ENCODE measurements around the gene WNT11.

The WNT11 gene

DNA sequence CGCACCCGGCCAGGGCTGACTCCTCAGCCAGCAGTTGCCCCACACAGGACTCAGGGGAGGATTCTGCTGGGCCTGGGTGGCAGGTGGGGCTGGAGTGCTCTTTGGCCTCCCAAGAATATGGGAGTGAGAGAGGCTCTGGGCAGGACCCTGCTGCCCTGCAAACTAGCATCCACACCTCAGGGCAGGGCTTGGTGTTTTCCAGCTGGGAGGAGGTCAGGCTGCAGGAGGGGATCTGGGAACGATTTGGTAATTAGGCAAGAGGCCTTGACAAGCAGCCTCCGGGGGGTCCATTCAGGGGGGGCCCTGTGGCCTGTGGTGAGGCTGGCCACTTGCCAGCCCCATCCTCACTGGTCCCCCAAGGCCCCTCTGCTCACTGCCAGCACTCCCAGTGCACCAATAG, 35.8 kb downstream of the WNT11 start:
- DNase-seq, result no peak

DNA sequence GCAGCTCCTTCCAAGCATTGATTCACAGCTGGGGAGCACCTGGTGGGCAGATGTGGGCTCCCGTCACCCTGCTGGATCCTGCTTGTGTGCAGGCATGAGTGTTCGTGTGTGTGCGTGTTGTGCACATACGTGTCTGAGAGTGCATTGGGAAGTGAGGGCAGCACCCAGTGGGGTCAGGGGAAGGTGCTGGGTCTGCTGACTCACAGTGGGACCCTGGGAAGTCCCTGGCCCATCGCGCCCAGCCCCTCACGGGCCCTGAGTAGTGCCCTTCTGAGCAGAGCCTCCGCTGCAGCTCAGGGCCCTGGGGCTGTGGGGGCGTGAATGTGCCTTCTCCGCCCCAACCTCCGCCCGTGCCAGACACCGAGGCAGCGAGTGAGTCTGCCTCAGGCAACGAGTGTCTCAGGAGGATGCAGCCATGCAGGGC, 36.8 kb downstream of the WNT11 start:
- DNase-seq, result no peak

GRCh38 chr11:76167590-76167989, 38.7 kb downstream of the WNT11 start:
- no peak for DNase-seq

GRCh38 chr11:76166314-76166713, 40.0 kb downstream of the WNT11 start:
- DNase-seq, result no peak

GRCh38 chr11:76164861-76165751, 41.2 kb downstream of the WNT11 start:
- DNase-seq, result no peak

DNA sequence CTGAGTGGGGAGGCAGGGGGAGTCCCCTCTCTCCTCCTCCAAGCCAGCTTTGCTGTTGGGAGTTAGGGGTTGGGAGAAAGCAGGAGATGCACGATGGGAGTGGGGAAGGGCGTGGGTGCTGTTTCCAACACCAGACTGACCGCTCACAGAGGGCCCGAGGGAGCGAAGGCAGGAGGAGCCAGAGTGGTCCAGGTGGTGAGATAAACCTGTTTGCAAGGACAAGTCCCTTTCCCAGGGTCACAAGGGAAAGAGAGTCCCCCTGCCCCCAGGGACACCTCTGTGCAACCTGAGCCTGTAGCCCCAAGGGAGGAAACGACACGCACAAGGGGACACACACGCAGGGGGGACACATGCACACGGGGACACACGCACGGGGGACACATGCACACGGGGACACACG, 42.2 kb downstream of the WNT11 start:
- no peak for DNase-seq

DNA sequence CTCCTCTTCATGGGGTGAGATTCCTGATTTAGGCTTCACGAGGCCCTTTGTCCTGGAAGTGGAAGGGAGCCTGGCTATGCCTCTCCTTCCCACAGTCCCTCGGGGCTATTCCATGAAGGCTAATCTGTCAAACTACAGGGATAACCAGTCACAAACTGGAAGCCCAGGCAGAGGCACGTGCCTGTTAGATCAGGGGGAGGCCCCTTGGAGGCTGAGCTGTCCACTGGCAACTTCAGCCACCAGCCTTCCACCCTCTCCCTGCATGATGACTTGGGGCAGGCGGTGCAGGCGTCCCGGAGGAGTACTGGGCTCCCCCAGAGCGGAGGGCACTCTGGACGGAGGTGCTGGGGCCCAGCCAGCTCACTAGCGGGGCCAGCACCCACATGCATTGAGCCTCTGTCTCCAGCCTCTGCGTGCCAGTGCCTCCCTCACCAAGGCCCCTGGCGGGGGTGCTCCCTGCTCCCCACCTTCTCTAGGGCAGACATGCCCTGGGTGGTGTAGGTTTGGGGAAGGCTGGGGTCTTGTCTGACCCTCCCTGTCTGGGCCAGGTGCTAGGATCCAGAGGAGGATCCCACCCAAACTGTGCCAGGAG, 42.9 kb downstream of the WNT11 start:
- no peak for DNase-seq

GRCh38 chr11:76162336-76163288, 43.7 kb downstream of the WNT11 start:
- DNase-seq, result no peak

- DNase-seq, result no peak
These were observed 44.9 kb downstream of the WNT11 start for GRCh38 chr11:76161261-76161961.

DNA sequence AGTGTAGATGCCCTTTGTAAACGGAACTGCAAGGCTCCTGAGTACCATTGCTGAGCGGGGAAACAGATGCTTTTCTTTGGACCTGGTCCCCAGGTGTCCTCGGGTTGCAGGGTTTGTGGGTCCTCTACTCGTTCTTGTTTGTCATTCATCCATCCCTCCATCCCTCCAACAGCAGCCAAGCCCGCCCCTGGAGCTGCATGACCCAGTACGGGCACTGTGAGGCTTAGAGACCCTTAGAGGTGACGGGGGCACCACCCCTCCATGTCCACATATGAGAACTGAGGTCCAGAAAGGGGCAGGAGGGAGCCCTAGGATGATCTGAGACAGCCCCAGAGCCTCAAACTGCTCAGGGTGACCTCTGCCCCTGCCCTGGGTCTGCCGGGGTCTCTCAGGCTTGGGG, 45.4 kb downstream of the WNT11 start:
- no peak for DNase-seq

- peak; percentile 86 for DNase-seq
These were observed 46.2 kb downstream of the WNT11 start for GRCh38 chr11:76159983-76160661.

GRCh38 chr11:76159303-76159937, 46.9 kb downstream of the WNT11 start:
- no peak for DNase-seq

GRCh38 chr11:76158394-76159302, 47.7 kb downstream of the WNT11 start:
- no peak for DNase-seq

DNA sequence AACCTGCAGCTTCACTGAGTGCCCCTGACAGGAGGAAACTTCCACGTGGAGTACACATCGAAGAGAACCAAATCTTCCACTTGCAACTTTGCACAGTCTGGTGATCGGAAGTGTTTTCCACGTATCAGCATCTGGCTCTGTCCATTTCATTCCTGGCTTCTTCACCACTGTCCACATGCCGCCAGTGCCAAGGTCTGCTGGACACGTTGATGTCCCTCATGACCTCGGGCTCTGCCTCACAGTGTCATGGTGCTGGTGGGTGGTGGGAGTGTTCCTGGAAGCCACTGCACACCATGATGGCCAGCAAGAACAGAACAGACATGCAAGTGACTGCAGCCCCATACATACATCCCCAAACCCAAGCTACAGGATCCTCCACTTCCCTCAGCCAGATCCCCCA, 48.4 kb downstream of the WNT11 start:
- no peak for DNase-seq

- DNase-seq, result no peak
These were observed 49.3 kb downstream of the WNT11 start for GRCh38 chr11:76156971-76157427.

DNA sequence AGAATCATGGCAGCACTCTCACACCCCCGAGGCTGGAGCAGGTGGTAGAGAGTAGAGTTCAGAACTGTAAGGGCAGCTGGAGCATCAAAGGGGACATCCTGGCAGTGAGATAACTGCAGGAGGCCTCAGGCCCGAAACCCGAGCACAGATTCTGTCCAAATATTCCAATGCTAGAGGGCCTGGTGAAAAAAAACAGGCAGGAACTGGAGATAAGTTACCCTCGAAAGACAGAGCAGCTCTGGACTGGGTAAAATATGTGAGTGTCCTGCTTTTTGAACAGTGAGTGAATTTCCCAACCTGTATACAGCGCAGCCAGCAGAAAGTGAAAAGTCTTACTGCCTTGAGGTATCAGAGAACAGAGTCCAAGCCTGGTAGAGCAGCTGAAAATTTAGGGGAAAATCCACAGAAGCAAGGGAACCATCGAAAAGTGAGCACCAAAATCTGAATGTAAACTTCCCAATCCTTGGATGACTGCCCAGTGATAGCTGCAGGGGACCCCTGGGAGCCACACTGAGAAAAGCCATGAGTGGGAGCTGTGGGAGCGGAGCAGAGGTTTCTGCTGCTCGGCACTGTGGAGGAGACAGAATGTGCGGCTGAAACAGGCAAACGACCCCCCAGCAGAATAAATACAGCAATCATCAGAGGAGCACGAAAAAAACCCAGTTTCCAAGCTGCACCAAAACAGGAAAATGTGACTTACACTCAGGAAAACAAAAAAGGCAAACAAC, 50.6 kb downstream of the WNT11 start:
- no peak for DNase-seq

DNA sequence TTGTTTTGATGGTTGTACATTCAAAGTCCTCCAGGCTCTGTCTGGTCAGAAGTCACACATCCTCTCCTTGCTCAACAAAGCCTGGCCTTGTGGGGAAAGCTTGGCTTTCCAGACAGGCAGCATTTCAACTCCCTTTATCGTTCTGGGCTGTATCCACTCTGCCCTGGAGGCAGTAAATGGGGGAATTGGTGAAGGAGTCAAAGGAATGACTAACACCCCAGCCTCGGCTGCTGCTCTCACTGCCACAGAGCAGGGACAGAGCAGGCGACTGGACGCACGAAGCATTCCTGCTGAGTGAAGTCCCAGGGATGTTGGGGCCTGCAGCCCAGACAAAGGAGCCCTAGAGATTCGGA, 52.8 kb downstream of the WNT11 start:
- DNase-seq, result no peak

DNA sequence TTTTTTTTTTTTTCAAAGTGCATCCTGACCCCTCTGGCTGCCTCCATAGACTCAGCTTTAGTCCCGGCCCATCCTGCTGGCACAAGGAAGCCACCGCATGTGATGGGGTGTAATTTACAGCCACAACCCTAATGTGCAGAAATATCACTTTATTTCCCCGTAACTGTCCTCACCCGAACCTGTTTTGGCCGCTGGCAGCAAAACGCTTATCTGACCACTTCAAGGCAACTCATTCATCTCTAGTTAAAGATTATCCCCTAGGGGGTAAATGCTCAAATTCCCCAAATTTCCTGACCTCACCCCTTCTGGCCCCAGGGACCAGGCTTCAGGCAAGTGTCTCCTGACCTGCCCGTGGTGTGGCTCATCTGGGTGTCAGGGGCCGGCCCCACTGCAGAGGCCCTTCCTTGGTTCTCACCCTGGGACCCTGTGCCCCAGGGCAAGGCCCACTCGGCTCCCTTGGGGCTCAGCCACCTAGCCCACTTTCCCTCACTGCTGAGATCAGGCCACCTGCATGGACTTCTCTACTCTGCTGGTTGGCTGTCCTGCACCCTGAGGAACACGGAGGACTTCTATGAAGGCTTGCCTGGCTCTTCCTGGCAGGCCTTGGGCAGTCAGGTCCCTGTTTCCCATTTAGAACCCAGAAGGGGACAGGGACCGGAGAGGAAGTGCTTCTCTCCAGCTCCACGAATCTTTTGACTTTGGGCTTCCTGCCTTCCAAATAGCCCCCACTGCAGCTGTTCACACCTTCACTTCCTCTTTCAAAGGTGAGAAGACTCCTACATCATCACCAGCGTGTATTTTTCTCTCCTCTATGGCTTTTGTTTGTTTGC, 53.3 kb downstream of the WNT11 start:
- no peak for DNase-seq

Data from NCI-H774 (cell line).